Measurements from ENCODE around the gene STOML1. TPM values are rescaled to one million over a fixed set of nuclear protein-coding genes. Genes with fewer than 3 reads are reported as not detected.

The STOML1 gene, protein sequence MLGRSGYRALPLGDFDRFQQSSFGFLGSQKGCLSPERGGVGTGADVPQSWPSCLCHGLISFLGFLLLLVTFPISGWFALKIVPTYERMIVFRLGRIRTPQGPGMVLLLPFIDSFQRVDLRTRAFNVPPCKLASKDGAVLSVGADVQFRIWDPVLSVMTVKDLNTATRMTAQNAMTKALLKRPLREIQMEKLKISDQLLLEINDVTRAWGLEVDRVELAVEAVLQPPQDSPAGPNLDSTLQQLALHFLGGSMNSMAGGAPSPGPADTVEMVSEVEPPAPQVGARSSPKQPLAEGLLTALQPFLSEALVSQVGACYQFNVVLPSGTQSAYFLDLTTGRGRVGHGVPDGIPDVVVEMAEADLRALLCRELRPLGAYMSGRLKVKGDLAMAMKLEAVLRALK
- total RNA-seq = 10 to 100 TPM; 10.8 to 10.9 TPM

DNA sequence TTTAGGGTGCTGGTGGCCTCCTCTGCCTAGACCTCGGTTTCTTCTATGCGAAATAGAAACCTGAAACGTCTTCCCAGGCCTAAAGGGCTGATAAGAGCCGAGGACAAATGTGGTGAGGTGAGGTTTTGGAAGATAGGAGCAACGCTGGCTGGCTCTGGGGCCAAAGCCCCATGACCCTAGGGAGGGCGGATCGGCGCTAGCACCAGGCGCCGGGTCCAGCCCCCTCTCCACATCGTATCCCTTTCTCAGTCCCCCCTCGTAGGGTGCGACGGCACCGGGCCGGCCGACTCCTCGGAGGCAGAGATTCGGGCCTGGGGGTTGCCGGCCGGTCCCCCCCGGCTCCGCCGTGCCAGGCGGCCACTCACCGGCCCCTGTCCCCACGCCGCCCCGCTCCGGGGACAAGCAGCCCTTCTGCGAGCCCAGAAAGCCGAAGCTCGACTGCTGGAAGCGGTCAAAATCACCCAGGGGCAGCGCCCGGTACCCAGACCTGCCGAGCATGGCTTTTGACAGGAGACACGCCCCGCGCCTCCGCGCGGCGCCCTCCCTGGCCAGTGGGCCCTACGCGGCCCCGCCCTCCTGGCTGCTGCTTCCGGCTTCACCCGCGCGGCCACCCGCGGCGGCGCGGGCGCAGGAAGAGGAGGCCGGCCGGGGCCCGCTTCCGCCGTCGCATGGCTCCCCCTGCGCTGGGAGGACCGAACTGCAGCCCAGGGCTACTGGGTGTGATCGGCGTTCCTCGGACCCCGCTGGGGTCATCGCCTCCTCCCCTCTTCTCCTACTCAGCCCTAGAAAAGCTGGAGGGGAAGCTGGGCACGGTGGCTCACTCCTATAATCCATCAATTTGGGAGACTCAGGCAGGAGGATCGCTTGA is at the start of gene STOML1:
STOML1 (minus strand) TSS at position 570 of the 868 bp plus-strand sequence; CDS start at position 498, 72 bp downstream.
- H3K9me3 Mint-ChIP-seq (ENCODE audit: insufficient read depth) = no peaks in the 10 kb centered on the region
- peak within 1 kb of the TSS; percentile 72 for H3K27ac Mint-ChIP-seq
- DNase-seq (peak; percentile 94), ATAC-seq (peak; percentile 79)
- peak within 1 kb of the TSS; percentile 81 for H3K4me3 Mint-ChIP-seq
- ChIA-PET CTCF (interaction anchor here (1.0 to 7.5 kb wide), 7 partner anchors 10 to 64 kb away, joined by 3 to 87 read pairs (median 14); no protein-coding TSS in a partner anchor), POLR2A (interaction anchor here (1.3 to 3.3 kb wide), 3 partner anchors 9 to 469 kb away, joined by 3 to 29 read pairs (median 6); partner anchors contain the start of gene UBL7)
- H3K36me3 Mint-ChIP-seq (ENCODE audit: low read depth) = peaks cover 21% of the 10 kb centered on the region
- H3K27me3 Mint-ChIP-seq (ENCODE audit: low read depth) = no peaks in the 10 kb centered on the region
- H3K4me1 Mint-ChIP-seq (ENCODE audit: low read depth) = peaks cover 52% of the 10 kb centered on the region

DNA sequence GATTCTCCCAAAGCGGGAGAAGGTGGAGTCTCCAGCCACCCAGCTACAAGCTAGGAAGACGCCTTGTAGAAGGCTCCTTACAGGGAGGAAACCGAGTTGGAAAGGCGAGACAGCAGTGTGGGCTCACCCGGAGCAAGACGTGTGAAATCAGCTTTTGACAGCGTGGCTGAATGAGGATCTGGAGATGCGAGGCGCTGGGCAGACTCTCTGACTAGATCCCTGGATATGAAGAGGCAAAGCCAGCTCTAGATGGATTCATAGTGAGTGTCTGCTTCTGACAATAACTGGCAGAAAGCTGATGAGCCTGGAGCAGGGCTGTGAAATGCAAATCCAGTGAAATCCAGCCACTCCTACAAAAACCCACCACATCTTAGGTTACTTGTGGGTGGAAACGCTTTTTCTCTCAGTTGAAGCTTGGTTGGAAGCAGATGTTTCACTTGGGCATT is 49.2 kb upstream of the STOML1 start:
- Mint-ChIP-seq H3K4me1 (ENCODE audit: low read depth) (no peaks in the 10 kb centered on the region), H3K36me3 (ENCODE audit: low read depth) (peaks cover 28% of the 10 kb centered on the region), H3K27ac (no peak overlapping the region), H3K9me3 (ENCODE audit: insufficient read depth) (no peaks in the 10 kb centered on the region), H3K4me3 (no peak overlapping the region), H3K27me3 (ENCODE audit: low read depth) (no peaks in the 10 kb centered on the region)
- CTCF ChIA-PET = interaction anchor here (2.2 to 17.4 kb wide), 2 partner anchors 13 to 69 kb away, joined by 4 to 177 read pairs; no protein-coding TSS in a partner anchor
- no peak for ATAC-seq
- POLR2A ChIA-PET = interaction anchor here (0.8 kb wide), 1 partner anchor 71 kb away, joined by 3 read pairs; no protein-coding TSS in a partner anchor
- no peak for DNase-seq

DNA sequence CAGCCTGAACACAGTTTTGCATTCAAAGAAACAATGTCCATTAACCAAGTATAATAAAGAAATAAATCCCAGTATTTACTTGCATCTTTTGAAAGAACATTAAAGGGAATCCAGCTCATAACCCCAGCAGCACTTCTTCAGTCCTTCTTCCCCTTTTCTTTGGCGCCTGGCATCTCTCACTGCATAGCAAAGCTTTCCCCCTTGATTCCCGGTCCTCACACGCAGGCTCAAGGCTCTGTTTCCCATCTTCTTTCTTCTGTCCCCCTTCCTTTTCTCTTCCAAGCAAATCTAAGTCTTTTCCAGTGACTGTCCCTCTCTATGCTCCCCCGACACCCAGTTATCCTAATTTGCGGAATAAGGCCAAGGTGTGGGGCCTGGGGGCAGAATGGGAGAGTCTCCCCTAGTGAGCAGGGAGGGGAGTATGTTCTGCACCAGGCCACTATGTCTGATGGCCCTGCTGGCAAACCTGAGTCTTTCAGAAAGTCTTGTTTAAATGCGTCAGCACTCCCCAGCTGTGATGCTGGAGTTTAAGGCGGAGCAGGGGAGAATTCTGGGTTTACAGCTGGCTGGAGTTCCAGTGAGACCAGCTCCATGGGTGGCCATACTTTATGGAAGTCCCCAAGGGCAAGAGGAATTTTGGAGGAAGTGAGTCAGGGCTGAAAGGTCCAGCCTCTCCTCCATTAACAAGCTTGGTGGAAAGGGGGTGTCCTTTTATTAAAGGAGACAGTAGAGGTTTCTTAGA is 48.2 kb upstream of the STOML1 start:
- Mint-ChIP-seq H3K36me3 (ENCODE audit: low read depth) (peaks cover 38% of the 10 kb centered on the region), H3K9me3 (ENCODE audit: insufficient read depth) (no peaks in the 10 kb centered on the region), H3K4me1 (ENCODE audit: low read depth) (no peaks in the 10 kb centered on the region), H3K27ac (no peak overlapping the region), H3K4me3 (no peak overlapping the region), H3K27me3 (ENCODE audit: low read depth) (no peaks in the 10 kb centered on the region)
- ATAC-seq = no peak
- POLR2A ChIA-PET = no interaction called here
- no peak for DNase-seq
- CTCF ChIA-PET = interaction anchor here (1.1 to 17.4 kb wide), 4 partner anchors 8 to 89 kb away, joined by 3 to 177 read pairs (median 6); no protein-coding TSS in a partner anchor

DNA sequence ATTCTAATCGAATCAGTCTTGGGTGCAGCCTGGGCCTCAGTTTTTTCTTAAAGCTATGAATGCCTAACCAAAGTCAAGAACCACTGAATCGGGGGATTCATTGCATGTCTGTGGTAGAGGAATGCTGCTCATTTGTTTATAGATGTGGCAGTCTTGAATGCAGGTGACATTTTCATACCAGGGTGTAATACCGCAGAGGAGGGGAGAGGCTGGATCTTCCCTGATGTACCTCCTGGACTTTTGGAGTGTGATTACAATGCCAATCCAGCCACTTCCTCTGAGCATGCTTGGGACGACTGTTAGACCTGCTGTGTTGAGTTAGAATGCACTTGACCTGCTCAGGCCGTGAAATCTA is 47.5 kb upstream of the STOML1 start:
- ChIA-PET CTCF (interaction anchor here (1.2 to 17.4 kb wide), 2 partner anchors 9 to 67 kb away, joined by 7 to 177 read pairs; no protein-coding TSS in a partner anchor), POLR2A (interaction anchor here (1.0 kb wide), 1 partner anchor 10 kb away, joined by 3 read pairs; no protein-coding TSS in a partner anchor)
- DNase-seq (no peak), ATAC-seq (no peak)
- peaks cover 39% of the 10 kb centered on the region for H3K36me3 Mint-ChIP-seq (ENCODE audit: low read depth)
- H3K27me3 Mint-ChIP-seq (ENCODE audit: low read depth) = no peaks in the 10 kb centered on the region
- no peak overlapping the region for H3K4me3 Mint-ChIP-seq
- H3K4me1 Mint-ChIP-seq (ENCODE audit: low read depth) = no peaks in the 10 kb centered on the region
- H3K27ac Mint-ChIP-seq = no peak overlapping the region
- no peaks in the 10 kb centered on the region for H3K9me3 Mint-ChIP-seq (ENCODE audit: insufficient read depth)

DNA sequence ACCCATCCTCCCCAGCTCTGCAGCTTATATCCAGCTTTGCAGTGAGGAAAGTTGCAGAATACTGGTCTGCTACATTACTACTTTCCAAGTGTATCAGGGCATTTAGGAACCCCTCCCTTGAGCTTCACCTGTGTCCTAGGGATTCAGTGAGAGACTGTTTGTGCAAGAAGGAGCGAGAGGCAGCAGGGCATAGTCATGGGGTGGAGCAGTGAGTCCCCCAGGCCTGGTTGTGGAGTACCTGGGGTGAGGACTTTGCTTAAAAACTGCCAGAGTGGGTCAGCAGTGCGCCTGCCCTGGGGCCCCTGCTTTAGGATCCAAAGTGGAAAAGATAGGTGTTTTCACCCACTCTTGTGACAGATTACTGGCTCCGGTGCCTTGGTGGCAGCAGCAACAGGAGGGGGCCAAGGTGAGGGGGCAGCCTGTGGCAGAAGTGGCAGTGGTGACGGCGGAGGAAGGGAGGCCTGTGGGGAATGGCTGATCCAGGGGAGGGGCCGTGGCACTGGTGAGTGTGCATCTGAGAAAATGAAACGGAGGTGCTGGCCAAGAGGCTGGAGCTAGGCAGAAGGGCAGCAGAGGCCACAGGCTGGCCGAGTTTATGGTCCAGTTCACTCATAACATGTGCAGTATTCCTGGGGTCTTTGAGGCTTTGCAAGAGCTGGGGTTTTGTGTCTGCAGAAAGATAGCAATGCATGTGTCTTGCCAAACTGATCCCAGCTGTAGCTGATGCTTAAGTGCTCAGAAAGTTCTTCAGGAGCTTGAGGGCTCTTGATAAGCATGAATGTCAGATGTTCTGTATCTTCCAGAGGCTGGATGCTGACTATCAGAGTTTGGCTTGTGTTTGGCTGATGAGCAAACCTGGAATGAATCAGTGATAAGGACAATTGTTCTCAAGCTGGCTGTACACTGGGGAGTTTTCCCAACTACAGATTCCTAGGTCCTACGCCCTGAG is 46.9 kb upstream of the STOML1 start:
- Mint-ChIP-seq H3K27me3 (ENCODE audit: low read depth) (no peaks in the 10 kb centered on the region), H3K27ac (peak overlapping the region; percentile 26)
- POLR2A ChIA-PET = interaction anchor here (1.0 kb wide), 1 partner anchor 9 kb away, joined by 3 read pairs; no protein-coding TSS in a partner anchor

DNA sequence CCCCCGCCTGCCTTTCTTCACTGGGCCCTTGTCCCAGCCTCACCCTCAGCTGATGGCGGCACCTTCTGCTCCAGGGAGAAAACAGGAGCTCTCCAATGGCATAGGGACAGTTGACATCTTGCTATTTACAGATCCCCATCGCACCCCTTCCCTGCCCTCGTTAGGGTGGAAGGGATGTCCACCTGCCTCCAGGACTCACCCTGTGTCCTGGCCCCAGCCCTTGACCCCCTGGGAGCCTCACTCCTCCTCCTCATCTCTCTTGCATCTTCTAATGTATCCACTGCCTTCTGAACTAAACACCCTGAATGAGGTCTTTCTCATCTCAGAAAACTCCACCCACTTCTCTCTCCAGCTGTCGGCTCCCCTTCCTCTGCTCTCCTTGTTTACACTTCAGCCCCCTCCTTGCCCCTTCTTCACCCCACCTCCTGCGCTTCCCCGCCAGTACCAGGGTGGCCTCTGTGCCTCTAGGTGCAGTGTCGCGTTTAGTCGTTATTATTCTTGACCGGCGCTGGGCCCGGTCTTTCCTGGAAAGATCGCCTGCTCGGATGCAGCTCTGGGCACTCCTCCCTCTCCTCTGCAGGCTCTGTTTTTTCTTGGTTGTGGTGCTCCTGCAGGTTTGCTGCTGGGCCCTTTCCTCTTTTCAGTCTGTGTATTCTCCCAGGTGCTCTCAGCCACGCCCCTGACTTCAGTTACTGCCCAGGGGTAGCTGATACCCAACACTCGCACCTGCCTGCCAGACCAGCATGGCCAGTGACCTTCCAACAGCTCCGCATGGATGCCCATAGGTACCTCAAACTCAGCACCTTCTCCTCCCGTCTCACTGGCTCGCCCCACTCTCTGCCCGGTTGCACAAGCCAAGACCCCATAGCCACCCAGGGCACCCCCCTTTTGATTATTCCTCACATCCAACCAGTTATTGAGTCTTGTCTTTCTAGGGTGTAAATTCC is 45.3 kb upstream of the STOML1 start:
- H3K9me3 Mint-ChIP-seq (ENCODE audit: insufficient read depth) = no peaks in the 10 kb centered on the region
- DNase-seq = no peak
- no peaks in the 10 kb centered on the region for H3K27me3 Mint-ChIP-seq (ENCODE audit: low read depth)
- no peak overlapping the region for H3K27ac Mint-ChIP-seq
- H3K4me3 Mint-ChIP-seq = no peak overlapping the region
- peaks cover 42% of the 10 kb centered on the region for H3K36me3 Mint-ChIP-seq (ENCODE audit: low read depth)
- H3K4me1 Mint-ChIP-seq (ENCODE audit: low read depth) = peaks cover 4% of the 10 kb centered on the region
- no peak for ATAC-seq
- POLR2A ChIA-PET = no interaction called here
- CTCF ChIA-PET = interaction anchor here (0.6 to 17.4 kb wide), 7 partner anchors 10 to 475 kb away, joined by 3 to 177 read pairs (median 6); no protein-coding TSS in a partner anchor

More for the DNA sequence above, 46.9 kb upstream of the STOML1 start:
- Mint-ChIP-seq H3K4me1 (ENCODE audit: low read depth) (no peaks in the 10 kb centered on the region), H3K4me3 (no peak overlapping the region), H3K9me3 (ENCODE audit: insufficient read depth) (no peaks in the 10 kb centered on the region), H3K36me3 (ENCODE audit: low read depth) (peaks cover 43% of the 10 kb centered on the region)
- ATAC-seq (no peak), DNase-seq (no peak)
- CTCF ChIA-PET = interaction anchor here (1.1 to 17.4 kb wide), 3 partner anchors 9 to 66 kb away, joined by 6 to 177 read pairs (median 7); no protein-coding TSS in a partner anchor

DNA sequence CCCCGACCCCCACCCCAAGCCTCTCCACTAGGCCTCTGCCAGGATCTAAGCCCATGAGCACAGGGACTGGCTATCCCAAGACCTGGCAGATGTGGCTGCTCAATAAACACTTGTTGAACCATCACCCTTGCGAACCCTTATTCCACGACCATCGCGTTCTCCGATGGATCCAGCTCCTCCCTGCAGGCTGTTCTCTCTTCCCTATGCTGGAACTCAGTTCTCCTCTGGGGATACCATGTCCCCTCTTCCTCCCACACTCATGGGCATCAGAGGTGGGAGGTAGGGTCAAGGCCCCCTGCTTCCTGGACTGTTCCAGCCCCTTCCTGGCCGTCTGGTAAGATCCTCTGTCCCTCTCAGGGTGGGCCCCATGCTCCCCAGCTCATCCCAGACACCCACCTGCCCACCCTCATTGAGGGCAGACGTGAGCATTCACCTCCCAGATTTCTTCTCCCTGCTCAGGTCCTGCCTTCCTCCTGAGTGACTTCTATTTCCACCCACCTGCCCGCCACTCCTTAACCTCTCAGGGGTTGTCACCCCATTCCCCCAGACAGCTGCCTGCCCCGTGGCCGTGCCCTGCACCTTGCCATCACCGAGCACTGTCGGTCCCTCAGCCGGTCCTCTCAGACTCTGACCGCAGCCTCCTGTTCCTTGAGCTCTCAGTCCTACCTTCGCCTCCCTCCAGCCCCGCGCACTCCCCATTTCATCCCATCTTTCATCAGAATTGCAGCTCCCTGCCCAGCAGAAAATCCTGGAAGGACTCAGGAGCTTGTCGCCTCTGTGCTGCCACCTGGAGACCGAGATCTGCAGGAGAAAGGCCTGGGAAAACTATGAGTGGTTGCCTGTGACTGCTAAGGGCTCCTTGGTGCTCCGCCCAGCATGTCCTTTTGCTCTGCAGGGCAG is 44.4 kb upstream of the STOML1 start:
- H3K27ac Mint-ChIP-seq = peak overlapping the region; percentile 5
- CTCF ChIA-PET = interaction anchor here (0.6 to 1.8 kb wide), 4 partner anchors 9 to 85 kb away, joined by 3 to 11 read pairs (median 6); no protein-coding TSS in a partner anchor
- no peak for ATAC-seq

DNA sequence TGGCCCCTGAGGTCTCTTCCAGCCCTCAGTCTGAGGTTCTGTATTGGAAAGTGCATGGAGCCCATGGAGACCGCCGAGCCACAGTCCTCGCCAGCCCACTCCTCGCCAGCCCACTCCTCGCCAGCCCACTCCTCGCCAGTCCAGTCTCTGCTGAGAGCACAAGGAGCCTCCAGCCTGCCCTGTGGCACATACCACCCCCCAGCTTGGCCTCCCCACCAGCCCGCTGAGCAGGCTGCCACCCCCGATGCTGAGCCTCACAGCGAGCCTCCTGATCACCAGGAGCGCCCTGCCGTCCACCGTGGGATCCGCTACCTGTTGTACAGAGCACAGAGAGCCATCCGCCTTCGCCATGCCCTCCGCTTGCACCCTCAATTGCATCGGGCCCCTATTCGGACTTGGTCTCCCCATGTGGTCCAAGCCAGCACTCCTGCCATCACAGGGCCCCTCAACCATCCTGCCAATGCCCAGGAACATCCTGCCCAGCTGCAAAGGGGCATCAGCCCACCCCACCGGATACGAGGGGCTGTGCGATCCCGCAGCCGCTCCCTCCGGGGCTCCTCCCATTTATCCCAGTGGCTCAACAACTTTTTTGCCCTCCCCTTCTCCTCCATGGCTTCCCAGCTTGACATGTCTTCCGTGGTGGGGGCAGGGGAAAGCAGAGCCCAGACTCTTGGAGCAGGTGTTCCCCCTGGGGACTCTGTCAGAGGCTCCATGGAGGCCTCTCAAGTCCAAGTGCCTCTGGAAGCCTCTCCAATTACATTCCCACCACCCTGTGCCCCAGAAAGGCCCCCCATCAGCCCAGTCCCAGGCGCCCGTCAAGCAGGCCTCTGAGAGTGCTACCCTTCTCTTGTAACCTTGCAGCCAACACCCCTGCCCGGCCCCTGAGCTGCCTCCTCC is 43.3 kb upstream of the STOML1 start:
- CTCF ChIA-PET = interaction anchor here (1.6 to 1.8 kb wide), 2 partner anchors 12 to 62 kb away, joined by 8 to 11 read pairs; no protein-coding TSS in a partner anchor
- POLR2A ChIA-PET = no interaction called here
- peaks cover 56% of the 10 kb centered on the region for H3K36me3 Mint-ChIP-seq (ENCODE audit: low read depth)

More for the DNA sequence above, 44.4 kb upstream of the STOML1 start:
- no peak for DNase-seq
- no peak overlapping the region for H3K4me3 Mint-ChIP-seq
- POLR2A ChIA-PET = interaction anchor here (0.6 kb wide), 1 partner anchor 9 kb away, joined by 3 read pairs; no protein-coding TSS in a partner anchor
- H3K27me3 Mint-ChIP-seq (ENCODE audit: low read depth) = no peaks in the 10 kb centered on the region
- peaks cover 47% of the 10 kb centered on the region for H3K36me3 Mint-ChIP-seq (ENCODE audit: low read depth)
- H3K4me1 Mint-ChIP-seq (ENCODE audit: low read depth) = peaks cover 4% of the 10 kb centered on the region
- no peaks in the 10 kb centered on the region for H3K9me3 Mint-ChIP-seq (ENCODE audit: insufficient read depth)

More for the DNA sequence above, 43.3 kb upstream of the STOML1 start:
- no peak overlapping the region for H3K27ac Mint-ChIP-seq
- peaks cover 4% of the 10 kb centered on the region for H3K4me1 Mint-ChIP-seq (ENCODE audit: low read depth)
- no peak overlapping the region for H3K4me3 Mint-ChIP-seq
- no peaks in the 10 kb centered on the region for H3K27me3 Mint-ChIP-seq (ENCODE audit: low read depth)
- DNase-seq (no peak), ATAC-seq (no peak)
- no peaks in the 10 kb centered on the region for H3K9me3 Mint-ChIP-seq (ENCODE audit: insufficient read depth)

Measured in activated CD8-positive, alpha-beta T cell treated with anti-CD3 and anti-CD28 coated beads, Interleukin-2, amount 10 ng/mL, durations not matched to agents 7 days and 5 days (primary cell).